MCF 10A (cell line): ENCODE data around the gene CFAP298. TPM values are rescaled to one million over a fixed set of nuclear protein-coding genes. Genes with fewer than 3 reads are reported as not detected.

Source experiments
- BruUV-seq: library from RNA; stranded (reverse); fragments of 400-500 nt; replicated peaks from 2 replicates; lab custom pipeline; 2021; lab: Mats Ljungman, UMichigan
- CTCF ChIA-PET: fragments of 300-600 bp; sonication (Branson Sonifier 250); formaldehyde crosslinking; extraction: SDS; loops from one replicate; lab custom pipeline; 2021; ENCODE audit warnings: antibody characterized with exemption, inconsistent platforms; lab: Yijun Ruan, JAX
- POLR2A ChIA-PET: fragments of 300-600, 350-650 bp; sonication (Branson Sonifier 250); formaldehyde crosslinking; extraction: SDS; loops from one replicate; lab custom pipeline; 2020; ENCODE audit warnings: antibody characterized with exemption, inconsistent platforms; lab: Yijun Ruan, JAX
- DNase-seq: peaks from one replicate; pipeline ENCODE4 v3.0.0-alpha.2; 2018; ENCODE audit not compliant: unreplicated experiment
- H3K27ac Mint-ChIP-seq: one replicate; pipeline ENCODE4 v1.8.0; 2022; ENCODE audit warnings: mild to moderate bottlenecking, low read depth, mixed read lengths; ENCODE audit not compliant: unreplicated experiment
- H3K27me3 Mint-ChIP-seq: one replicate; pipeline ENCODE4 v1.8.0; 2022; ENCODE audit warnings: mixed read lengths; ENCODE audit not compliant: insufficient read depth, unreplicated experiment
- H3K36me3 Mint-ChIP-seq: one replicate; pipeline ENCODE4 v1.8.0; 2022; ENCODE audit warnings: mild to moderate bottlenecking, moderate library complexity, mixed read lengths; ENCODE audit not compliant: insufficient read depth, unreplicated experiment
- H3K4me1 Mint-ChIP-seq: one replicate; pipeline ENCODE4 v1.8.0; 2022; ENCODE audit warnings: mixed read lengths; ENCODE audit not compliant: insufficient read depth, unreplicated experiment
- H3K4me3 Mint-ChIP-seq: one replicate; pipeline ENCODE4 v1.8.0; 2022; ENCODE audit warnings: mild to moderate bottlenecking, moderate library complexity, mixed read lengths; ENCODE audit not compliant: unreplicated experiment
- H3K9me3 Mint-ChIP-seq: one replicate; pipeline ENCODE4 v1.8.0; 2022; ENCODE audit warnings: mixed read lengths; ENCODE audit not compliant: unreplicated experiment
- intact Hi-C: fragments of 100-400 bp; cut with micrococcal nuclease; formaldehyde crosslinking; loops from 2 replicates; pipeline ENCODE4 v1.14.1; 2022
- total RNA-seq: library from RNA; stranded (reverse); gene quantifications from 2 replicates; pipeline ENCODE4 v1.2.3, GENCODE V29; 2022
- TF ChIP-seq, protein P1 (sequence below): fragments of 200-600 bp; IDR thresholded peaks from one replicate; pipeline ENCODE4 v1.8.0; 2022; ENCODE audit warnings: antibody characterized with exemption, mild to moderate bottlenecking; ENCODE audit not compliant: unreplicated experiment

The CFAP298 gene
- total RNA-seq, 1 experiment from 2014 or later: 52.7 TPM

DNA sequence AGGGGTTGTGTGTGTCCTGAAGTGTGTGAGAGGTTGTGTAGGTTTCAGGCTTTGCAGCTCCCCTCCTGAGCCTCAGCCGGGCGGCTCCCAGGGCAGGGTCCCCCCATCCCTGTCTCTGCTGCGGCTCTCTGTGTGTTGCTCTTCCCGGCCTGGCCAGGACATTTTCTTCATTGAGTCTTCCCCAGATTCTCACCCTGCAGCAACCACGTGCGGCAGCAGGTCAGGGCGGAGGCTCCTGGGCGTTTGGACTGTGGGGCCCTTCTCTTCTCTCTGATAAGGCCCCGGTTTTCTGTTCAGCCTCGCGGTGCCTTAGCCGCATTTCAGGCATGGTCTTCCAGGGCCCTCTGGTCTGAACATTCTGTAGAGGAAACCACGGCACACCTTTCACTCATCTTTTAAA is 25.1 kb downstream of the CFAP298 start:
- BruUV-seq: no TSS peak
- TF ChIP-seq, protein P1, sequence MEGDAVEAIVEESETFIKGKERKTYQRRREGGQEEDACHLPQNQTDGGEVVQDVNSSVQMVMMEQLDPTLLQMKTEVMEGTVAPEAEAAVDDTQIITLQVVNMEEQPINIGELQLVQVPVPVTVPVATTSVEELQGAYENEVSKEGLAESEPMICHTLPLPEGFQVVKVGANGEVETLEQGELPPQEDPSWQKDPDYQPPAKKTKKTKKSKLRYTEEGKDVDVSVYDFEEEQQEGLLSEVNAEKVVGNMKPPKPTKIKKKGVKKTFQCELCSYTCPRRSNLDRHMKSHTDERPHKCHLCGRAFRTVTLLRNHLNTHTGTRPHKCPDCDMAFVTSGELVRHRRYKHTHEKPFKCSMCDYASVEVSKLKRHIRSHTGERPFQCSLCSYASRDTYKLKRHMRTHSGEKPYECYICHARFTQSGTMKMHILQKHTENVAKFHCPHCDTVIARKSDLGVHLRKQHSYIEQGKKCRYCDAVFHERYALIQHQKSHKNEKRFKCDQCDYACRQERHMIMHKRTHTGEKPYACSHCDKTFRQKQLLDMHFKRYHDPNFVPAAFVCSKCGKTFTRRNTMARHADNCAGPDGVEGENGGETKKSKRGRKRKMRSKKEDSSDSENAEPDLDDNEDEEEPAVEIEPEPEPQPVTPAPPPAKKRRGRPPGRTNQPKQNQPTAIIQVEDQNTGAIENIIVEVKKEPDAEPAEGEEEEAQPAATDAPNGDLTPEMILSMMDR: no peak
- ChIA-PET CTCF (interaction anchor here (0.7 to 5.8 kb wide), 4 partner anchors 13 to 71 kb away, joined by 3 to 36 read pairs (median 4); no protein-coding TSS in a partner anchor), POLR2A (no interaction called here)
- intact Hi-C loops: no loop called here
- Mint-ChIP-seq H3K36me3 (no peaks in the 10 kb centered on the region), H3K9me3 (no peaks in the 10 kb centered on the region), H3K27me3 (no peaks in the 10 kb centered on the region), H3K4me3 (no peak overlapping the region), H3K27ac (no peak overlapping the region), H3K4me1 (no peaks in the 10 kb centered on the region)
- no peak for DNase-seq

DNA sequence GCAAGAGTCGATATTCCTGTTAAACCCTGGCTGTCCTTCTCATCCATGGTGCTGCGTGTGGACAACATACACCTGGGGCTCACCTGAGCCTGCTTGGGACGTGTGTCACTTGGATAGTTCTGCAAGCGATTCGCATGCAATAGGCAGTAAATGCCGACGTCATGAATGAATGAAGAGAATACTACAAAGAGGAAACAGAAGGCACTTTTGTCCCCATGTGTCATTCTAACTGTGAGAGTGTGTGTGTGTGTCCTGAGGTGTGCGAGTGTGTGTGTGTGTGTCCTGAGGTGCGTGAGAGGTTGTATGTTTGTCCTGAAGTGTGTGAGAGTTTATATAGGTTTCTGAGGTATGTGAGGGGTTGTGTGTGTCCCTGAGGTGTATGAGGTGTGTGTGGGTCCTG is 26.2 kb downstream of the CFAP298 start:
- intact Hi-C loops: no loop called here
- H3K27ac Mint-ChIP-seq: no peak overlapping the region
- no peak for DNase-seq
- POLR2A ChIA-PET: no interaction called here
- BruUV-seq: no TSS peak
- TF ChIP-seq, protein P1: no peak
- H3K36me3 Mint-ChIP-seq: no peaks in the 10 kb centered on the region
- H3K4me1 Mint-ChIP-seq: no peaks in the 10 kb centered on the region
- no peak overlapping the region for H3K4me3 Mint-ChIP-seq
- no peaks in the 10 kb centered on the region for H3K9me3 Mint-ChIP-seq
- peaks cover 5% of the 10 kb centered on the region for H3K27me3 Mint-ChIP-seq
- CTCF ChIA-PET: interaction anchor here (1.4 kb wide), 1 partner anchor 14 kb away, joined by 3 read pairs; no protein-coding TSS in a partner anchor

DNA sequence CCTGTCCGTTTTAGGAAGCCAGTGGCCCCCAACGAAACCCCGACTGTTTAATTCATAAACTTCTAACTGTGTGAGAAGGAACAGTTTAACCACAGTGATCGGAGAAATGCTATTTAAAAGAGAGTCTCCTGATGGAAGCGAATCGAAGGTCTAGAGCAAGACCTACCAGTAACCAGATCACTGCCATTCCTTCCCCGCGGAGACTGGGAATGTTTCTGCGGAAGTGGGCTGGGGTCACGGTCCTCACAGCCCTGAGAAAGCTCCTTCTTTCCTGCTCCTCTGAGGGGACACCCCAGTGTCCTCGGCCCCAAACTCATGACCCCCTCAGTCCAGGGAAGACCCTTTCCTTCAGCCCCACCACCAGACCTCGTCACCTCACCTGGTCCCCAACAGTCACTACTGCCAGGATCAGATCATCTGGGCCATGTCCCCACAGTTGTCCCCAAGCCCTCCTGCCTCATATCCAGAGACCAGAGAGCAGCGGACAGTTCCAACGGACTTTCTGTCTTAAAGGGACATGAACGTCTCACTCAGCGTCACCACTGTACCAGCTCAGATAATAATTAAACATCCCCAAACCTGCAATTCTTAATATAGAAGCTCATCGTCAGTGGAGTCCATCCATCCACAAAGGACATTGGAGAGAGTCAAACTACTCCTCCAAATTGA is 27.0 kb downstream of the CFAP298 start, which contains the start of gene TCP10L:
TSS of gene TCP10L (minus strand) at position 482 of the 669 bp plus-strand sequence. CDS start 1,219 bp downstream, outside the sequence.
- intact Hi-C loops: no loop called here
- no peak within 1 kb of the TSS for H3K27ac Mint-ChIP-seq
- no TSS peak for BruUV-seq

DNA sequence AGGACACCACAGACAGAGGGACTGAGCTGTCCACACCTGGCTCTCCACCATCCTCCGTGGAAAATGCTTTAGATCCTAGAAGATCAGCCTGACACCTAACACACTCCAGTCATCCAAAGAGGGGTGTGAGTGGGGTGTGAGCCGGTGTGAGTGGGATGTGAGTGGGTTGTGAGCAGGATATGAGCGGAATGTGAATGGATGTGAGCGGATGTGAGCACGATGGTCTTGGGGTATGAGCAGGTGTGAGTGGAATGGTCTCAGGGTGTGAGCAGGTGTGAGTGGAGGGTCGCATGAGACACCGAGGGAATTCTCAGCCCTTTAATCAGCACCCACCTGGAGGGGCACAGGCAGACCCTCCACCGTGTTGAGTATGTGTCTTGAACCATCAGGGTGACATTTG is 27.7 kb downstream of the CFAP298 start:
- no peak for DNase-seq
- no peaks in the 10 kb centered on the region for H3K4me1 Mint-ChIP-seq
- no TSS peak for BruUV-seq
- no peaks in the 10 kb centered on the region for H3K9me3 Mint-ChIP-seq
- ChIA-PET CTCF (interaction anchor here (1.2 kb wide), 1 partner anchor 16 kb away, joined by 6 read pairs; no protein-coding TSS in a partner anchor), POLR2A (no interaction called here)
- intact Hi-C loops: no loop called here
- no peak overlapping the region for H3K27ac Mint-ChIP-seq
- H3K36me3 Mint-ChIP-seq: no peaks in the 10 kb centered on the region
- TF ChIP-seq, protein P1: no peak
- no peak overlapping the region for H3K4me3 Mint-ChIP-seq
- H3K27me3 Mint-ChIP-seq: peaks cover 13% of the 10 kb centered on the region

More for the DNA sequence above, 27.0 kb downstream of the CFAP298 start, which contains the start of gene TCP10L:
- peaks cover 11% of the 10 kb centered on the region for H3K27me3 Mint-ChIP-seq
- ChIA-PET POLR2A (no interaction called here), CTCF (interaction anchor here (1.4 kb wide), 1 partner anchor 15 kb away, joined by 3 read pairs; no protein-coding TSS in a partner anchor)
- no peaks in the 10 kb centered on the region for H3K9me3 Mint-ChIP-seq
- no peak for DNase-seq
- no peak within 1 kb of the TSS for H3K4me3 Mint-ChIP-seq
- TF ChIP-seq, protein P1: no peak
- H3K4me1 Mint-ChIP-seq: no peaks in the 10 kb centered on the region
- H3K36me3 Mint-ChIP-seq: no peaks in the 10 kb centered on the region
